Islet of Langerhans (tissue), 1 donor: ENCODE data around the gene SEC24A.
"Not testable (repeated sequence)": the region's sequence is repeated elsewhere in the genome, so short reads cannot be mapped to it uniquely, and the experiment has no call there.

Experiments
- FAIRE-seq: peaks from one replicate; lab custom pipeline; 2011; peaks lifted over from hg19 to GRCh38; lab: Jason Lieb, UNC

The SEC24A gene

GRCh38 chr5:134749415-134749814 lies 100.8 kb downstream of the SEC24A start:
- FAIRE-seq: no peak

GRCh38 chr5:134758176-134758503 lies 109.6 kb downstream of the SEC24A start:
- FAIRE-seq: no peak

GRCh38 chr5:134758504-134759341 lies 110.1 kb downstream of the SEC24A start, which contains the start of gene DDX46:
Gene DDX46 (plus strand): TSS chr5:134758779. CDS start chr5:134758939, 160 bp downstream.
- no peak for FAIRE-seq

- not testable (repeated sequence) for FAIRE-seq
Observed at GRCh38 chr5:134767528-134768291, 119.1 kb downstream of the SEC24A start.

DNA sequence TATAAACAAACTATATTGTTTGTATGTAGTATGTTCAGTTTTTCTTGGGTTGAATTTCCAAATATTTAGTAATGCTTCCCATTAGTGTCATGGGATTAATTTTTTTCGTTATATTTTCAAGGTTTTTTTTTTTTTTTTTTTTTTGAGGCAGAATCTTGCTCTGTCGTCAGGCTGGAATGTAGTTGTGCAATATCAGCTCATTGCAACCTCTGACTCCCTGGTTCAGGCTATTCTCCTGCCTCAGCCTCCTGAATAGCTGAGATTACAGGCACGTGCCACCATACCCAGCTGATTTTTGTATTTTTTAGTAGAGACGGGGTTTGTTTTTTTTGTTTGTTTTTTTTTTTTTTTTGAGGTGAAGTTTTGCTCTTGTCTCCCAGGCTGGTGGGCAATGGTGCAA lies 120.6 kb downstream of the SEC24A start:
- no peak for FAIRE-seq

DNA sequence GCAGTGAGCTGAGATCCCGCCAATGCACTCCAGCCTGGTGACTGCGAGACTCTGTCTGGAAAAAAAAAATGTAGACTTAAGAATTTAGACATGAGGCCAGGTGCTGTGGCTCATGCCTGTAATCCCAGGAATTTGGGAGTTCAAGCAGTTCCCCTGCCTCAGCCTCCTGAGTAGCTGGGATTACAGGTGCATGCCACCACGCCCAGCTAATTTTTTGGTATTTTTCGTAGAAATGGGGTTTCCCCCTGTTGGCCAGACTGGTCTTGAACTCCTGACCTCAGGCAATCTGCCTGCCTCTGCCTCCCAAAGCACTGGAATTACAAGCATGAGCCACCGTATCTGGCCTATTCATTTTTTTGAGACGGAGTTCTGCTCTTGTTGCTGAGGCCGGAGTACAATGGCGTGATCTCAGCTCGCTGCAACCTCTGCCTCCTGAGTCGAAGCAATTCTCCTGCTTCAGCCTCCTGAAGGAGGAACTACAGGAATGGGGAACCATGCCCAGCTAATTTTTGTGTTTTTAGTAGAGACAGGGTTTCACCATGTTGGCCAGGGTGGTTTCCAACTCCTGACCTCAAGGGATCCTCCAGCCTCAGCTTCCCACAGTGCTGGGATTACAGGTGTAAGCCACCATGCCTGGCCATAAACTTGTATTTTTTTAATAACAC lies 124.0 kb downstream of the SEC24A start:
- no peak for FAIRE-seq

DNA sequence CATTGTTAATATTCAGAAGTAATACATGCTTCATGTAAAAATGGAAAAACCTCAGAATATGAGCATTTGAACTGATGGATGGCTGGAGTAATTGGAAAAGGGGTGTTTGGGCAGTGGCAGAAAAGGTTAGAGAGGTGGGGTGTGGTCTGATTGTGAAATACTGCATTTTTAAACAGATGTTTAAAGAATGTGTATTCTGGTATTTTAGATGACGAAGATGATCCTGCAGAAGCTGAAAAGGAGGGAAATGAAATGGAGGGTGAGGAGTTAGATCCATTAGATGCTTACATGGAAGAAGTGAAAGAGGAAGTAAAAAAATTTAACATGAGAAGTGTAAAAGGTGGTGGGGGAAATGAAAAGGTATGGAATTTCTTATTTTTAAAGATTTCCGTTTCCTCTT lies 128.8 kb downstream of the SEC24A start:
- no peak for FAIRE-seq
